Neuronal stem cell (in vitro differentiated cells): ENCODE results near the gene B3GALT2.

Source experiments
- DNase-seq: peaks from one replicate; pipeline ENCODE4 v3.0.0-alpha.2; 2013; ENCODE audit warnings: low spot score
- H2AFZ ChIP-seq: one replicate; pipeline ENCODE4 v1.6.1; 2013; ENCODE audit warnings: mild to moderate bottlenecking, low read length, inconsistent platforms
- H2AK5ac ChIP-seq: 2 replicates; pipeline ENCODE4 v1.6.1; 2013; ENCODE audit warnings: low read depth, mild to moderate bottlenecking, inconsistent platforms, low read length, moderate library complexity, mixed read lengths
- H2BK120ac ChIP-seq: 2 replicates; pipeline ENCODE4 v1.6.1; 2013; ENCODE audit warnings: low read depth, mild to moderate bottlenecking, inconsistent platforms, low read length, moderate library complexity, mixed read lengths
- H2BK12ac ChIP-seq: one replicate; pipeline ENCODE4 v1.6.1; 2013; ENCODE audit warnings: low read length, inconsistent platforms
- H2BK15ac ChIP-seq: 2 replicates; pipeline ENCODE4 v1.6.1; 2013; ENCODE audit warnings: mild to moderate bottlenecking, low read length, inconsistent platforms, mixed read lengths
- H2BK5ac ChIP-seq: one replicate; pipeline ENCODE4 v1.6.1; 2013; ENCODE audit warnings: inconsistent platforms, mild to moderate bottlenecking, low read length, moderate library complexity
- H3K14ac ChIP-seq: one replicate; pipeline ENCODE4 v1.6.1; 2013; ENCODE audit warnings: low read length, inconsistent platforms
- H3K18ac ChIP-seq: 2 replicates; pipeline ENCODE4 v1.6.1; 2013; ENCODE audit warnings: low read length, inconsistent platforms
- H3K23ac ChIP-seq: 2 replicates; pipeline ENCODE4 v1.6.1; 2013; ENCODE audit warnings: low read depth, mild to moderate bottlenecking, mixed read lengths, low read length, inconsistent platforms; ENCODE audit not compliant: poor library complexity
- H3K27ac ChIP-seq: replicated peaks from 3 replicates; pipeline ENCODE4 v1.5.1; 2013; ENCODE audit warnings: low read length, inconsistent platforms
- H3K27me3 ChIP-seq, 3 experiments: 2 replicates each; pipeline ENCODE4 v1.6.1; 2013; ENCODE audit warnings: low read length in 3 of 3, mild to moderate bottlenecking in 2 of 3, inconsistent platforms in 1 of 3, low read depth in 1 of 3, mixed read lengths in 1 of 3, moderate library complexity in 1 of 3; ENCODE audit not compliant: control insufficient read depth in 3 of 3, insufficient read depth in 3 of 3
- H3K36me3 ChIP-seq, 2 donors: replicated peaks in 1 of 2; 2 replicates each; pipeline ENCODE4 v1.6.1; 2013; ENCODE audit warnings: low read length in 2 of 2; ENCODE audit not compliant: control insufficient read depth in 2 of 2, insufficient read depth in 2 of 2
- H3K4ac ChIP-seq: 2 replicates; pipeline ENCODE4 v1.6.1; 2013; ENCODE audit warnings: inconsistent platforms, mild to moderate bottlenecking, low read length, moderate library complexity
- H3K4me1 ChIP-seq, 2 donors: 1 replicate in 1 of 2; 2 replicates in 1 of 2; pipeline ENCODE4 v1.6.1; 2013; ENCODE audit warnings: low read length in 2 of 2, low read depth in 1 of 2; ENCODE audit not compliant: control insufficient read depth in 2 of 2, insufficient read depth in 1 of 2
- H3K4me2 ChIP-seq: one replicate; pipeline ENCODE4 v1.6.1; 2013; ENCODE audit warnings: mild to moderate bottlenecking, low read length, inconsistent platforms; ENCODE audit not compliant: insufficient read depth, poor library complexity, severe bottlenecking
- H3K4me3 ChIP-seq, 2 donors: 2 replicates each; pipeline ENCODE4 v1.5.1; 2013; ENCODE audit warnings: low read length in 2 of 2, mild to moderate bottlenecking in 2 of 2, inconsistent platforms in 1 of 2, moderate library complexity in 1 of 2
- H3K79me1 ChIP-seq: one replicate; pipeline ENCODE4 v1.6.1; 2013; ENCODE audit warnings: low read depth, mild to moderate bottlenecking, inconsistent platforms, low read length, moderate library complexity
- H3K9ac ChIP-seq: one replicate; pipeline ENCODE4 v1.6.1; 2013; ENCODE audit warnings: mild to moderate bottlenecking, low read depth, low read length, inconsistent platforms; ENCODE audit not compliant: poor library complexity
- H3K9me3 ChIP-seq, 2 donors: replicated peaks in 1 of 2; 2 replicates each; pipeline versions ENCODE3 to v1.6.1; 2013; ENCODE audit warnings: low read length in 2 of 2, mild to moderate bottlenecking in 2 of 2, inconsistent platforms in 1 of 2, low read depth in 1 of 2, mixed read lengths in 1 of 2, moderate library complexity in 1 of 2; ENCODE audit not compliant: control insufficient read depth in 2 of 2, insufficient read depth in 1 of 2
- H4K8ac ChIP-seq: one replicate; pipeline ENCODE4 v1.6.1; 2013; ENCODE audit warnings: low read depth, mild to moderate bottlenecking, inconsistent platforms, low read length, moderate library complexity
- H4K91ac ChIP-seq: one replicate; pipeline ENCODE4 v1.6.1; 2013; ENCODE audit warnings: low read length, low read depth, mild to moderate bottlenecking, inconsistent platforms; ENCODE audit not compliant: poor library complexity
- WGBS, 2 donors: extraction: QIAGEN DNeasy Blood & Tissue Kit; methylation state at CpG; one replicate each; pipeline ENCODE4 v1.1.7; 2013; ENCODE audit warnings: missing lambda C conversion rate in 2 of 2, mixed read lengths in 1 of 2; ENCODE audit not compliant: insufficient read length in 2 of 2, insufficient replicate concordance in 1 of 2; ENCODE audit errors: extremely low coverage in 2 of 2; 5-methylcytosine and 5-hydroxymethylcytosine counted together

Gene B3GALT2

GRCh38 chr1:193143285-193143684 lies 43.1 kb downstream of the B3GALT2 start:
- H3K14ac ChIP-seq = no peak overlapping the region
- no peak overlapping the region for H3K4ac ChIP-seq
- DNase-seq = no peak
- H2BK120ac ChIP-seq = no peak overlapping the region
- H3K27ac ChIP-seq = no peak overlapping the region
- no peak overlapping the region for H3K18ac ChIP-seq
- no peak overlapping the region for H2AK5ac ChIP-seq
- H3K4me3 ChIP-seq = no peak overlapping the region
- H3K9me3 ChIP-seq = peaks cover 0 to under 1% of the 10 kb centered on the region in 2 donors
- no peak overlapping the region for H2BK15ac ChIP-seq
- no peak overlapping the region for H3K23ac ChIP-seq
- H3K36me3 ChIP-seq = peaks cover 13 to 93% of the 10 kb centered on the region in 2 donors
- H2BK12ac ChIP-seq = no peak overlapping the region
- H2AFZ ChIP-seq = no peak overlapping the region
- H2BK5ac ChIP-seq = no peak overlapping the region
- no peak overlapping the region for H3K9ac ChIP-seq
- H3K79me1 ChIP-seq = no peaks in the 10 kb centered on the region
- H4K91ac ChIP-seq = no peak overlapping the region
- no peaks in the 10 kb centered on the region for H3K27me3 ChIP-seq
- no peaks in the 10 kb centered on the region for H3K4me1 ChIP-seq
- no CpG with 5 or more reads among the region's 1 CpG for WGBS, 2 donors
- no peak overlapping the region for H3K4me2 ChIP-seq
- H4K8ac ChIP-seq = no peak overlapping the region

DNA sequence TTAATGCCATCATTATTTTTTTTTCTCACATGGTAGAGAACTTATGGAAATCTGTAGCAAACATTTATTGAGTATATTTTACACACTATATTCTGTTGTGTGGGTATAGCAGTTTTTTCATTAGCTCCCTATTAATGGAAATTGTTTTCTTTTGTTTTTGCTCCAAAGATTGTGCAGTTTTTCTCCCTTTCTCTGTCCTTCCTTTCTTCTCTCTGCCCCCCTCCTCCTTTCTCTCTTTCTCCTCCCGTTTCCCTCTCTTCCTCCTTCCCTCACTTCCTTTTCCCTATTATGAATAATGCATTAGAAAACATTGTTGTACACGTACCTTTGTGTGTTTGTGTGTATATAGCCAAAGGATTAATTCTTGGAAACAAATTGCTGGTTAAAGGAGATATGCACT lies 44.0 kb downstream of the B3GALT2 start:
- Histone ChIP-seq H3K4me3 (no peak overlapping the region), H4K91ac (no peak overlapping the region), H3K79me1 (no peaks in the 10 kb centered on the region), H2AFZ (no peak overlapping the region), H4K8ac (no peak overlapping the region), H3K14ac (no peak overlapping the region), H3K9me3 (peaks cover 0 to 2% of the 10 kb centered on the region in 2 donors), H2AK5ac (no peak overlapping the region), H3K4ac (no peak overlapping the region), H3K27ac (no peak overlapping the region), H2BK5ac (no peak overlapping the region), H3K4me2 (no peak overlapping the region), H2BK120ac (no peak overlapping the region), H3K9ac (no peak overlapping the region), H2BK12ac (no peak overlapping the region), H3K18ac (no peak overlapping the region), H3K36me3 (peaks cover 9 to 93% of the 10 kb centered on the region in 2 donors), H3K4me1 (no peaks in the 10 kb centered on the region), H2BK15ac (no peak overlapping the region), H3K27me3 (no peaks in the 10 kb centered on the region), H3K23ac (no peak overlapping the region)
- WGBS, 2 donors = no CpG with 5 or more reads among the region's 2 CpGs
- no peak for DNase-seq

DNA sequence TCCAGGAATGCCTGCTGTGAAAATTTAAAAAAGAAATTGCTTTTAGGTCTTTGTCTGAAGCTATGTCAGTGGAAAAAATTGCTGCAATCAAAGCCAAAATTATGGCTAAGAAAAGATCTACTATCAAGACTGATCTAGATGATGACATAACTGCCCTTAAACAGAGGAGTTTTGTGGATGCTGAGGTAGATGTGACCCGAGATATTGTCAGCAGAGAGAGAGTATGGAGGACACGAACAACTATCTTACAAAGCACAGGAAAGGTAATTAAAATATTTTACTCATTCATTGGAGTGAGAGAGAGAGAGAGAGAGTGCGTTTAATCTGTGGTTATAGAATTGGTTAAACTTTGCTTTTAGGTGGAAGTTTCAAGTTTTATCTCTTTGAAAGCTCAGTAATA lies 44.6 kb downstream of the B3GALT2 start:
- H3K4me3 ChIP-seq = no peak overlapping the region

DNA sequence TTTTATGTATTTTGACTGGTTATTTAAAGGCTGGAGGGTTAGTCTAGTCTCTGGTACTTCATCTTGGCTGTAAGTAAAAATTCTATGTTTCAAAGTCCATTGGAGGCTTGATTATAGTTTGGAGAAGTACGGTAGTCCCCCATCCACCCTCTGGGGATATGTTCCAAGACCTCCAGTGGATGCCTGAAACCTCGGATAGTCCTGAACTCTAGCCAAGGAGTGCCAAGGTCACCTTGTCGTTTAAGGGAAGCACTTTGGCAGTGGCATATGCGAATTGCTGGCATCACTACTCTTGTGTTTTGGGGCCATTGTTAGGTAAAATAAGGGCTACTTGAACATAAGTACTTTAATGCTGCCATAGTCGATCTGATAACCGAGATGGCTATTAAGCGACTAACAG lies 46.2 kb downstream of the B3GALT2 start:
- DNase-seq = no peak

More for the DNA sequence above, 44.6 kb downstream of the B3GALT2 start:
- no peak overlapping the region for H2BK120ac ChIP-seq
- no peak overlapping the region for H3K4me2 ChIP-seq
- no peak for DNase-seq
- peaks cover 9 to 95% of the 10 kb centered on the region in 2 donors for H3K36me3 ChIP-seq
- no peak overlapping the region for H2BK12ac ChIP-seq
- no peak overlapping the region for H3K14ac ChIP-seq
- H4K91ac ChIP-seq = no peak overlapping the region
- no peak overlapping the region for H3K9ac ChIP-seq
- H3K18ac ChIP-seq = no peak overlapping the region
- H3K23ac ChIP-seq = no peak overlapping the region
- H3K9me3 ChIP-seq = peaks cover 0 to 2% of the 10 kb centered on the region in 2 donors
- WGBS, 2 donors = no CpG with 5 or more reads among the region's 3 CpGs
- no peaks in the 10 kb centered on the region for H3K27me3 ChIP-seq
- H3K4ac ChIP-seq = no peak overlapping the region
- no peaks in the 10 kb centered on the region for H3K79me1 ChIP-seq
- H2AFZ ChIP-seq = no peak overlapping the region
- no peaks in the 10 kb centered on the region for H3K4me1 ChIP-seq
- H4K8ac ChIP-seq = no peak overlapping the region
- H2AK5ac ChIP-seq = no peak overlapping the region
- H2BK5ac ChIP-seq = no peak overlapping the region
- no peak overlapping the region for H2BK15ac ChIP-seq
- no peak overlapping the region for H3K27ac ChIP-seq

More for the DNA sequence above, 46.2 kb downstream of the B3GALT2 start:
- no peak overlapping the region for H2BK12ac ChIP-seq
- no peak overlapping the region for H3K4ac ChIP-seq
- no peaks in the 10 kb centered on the region for H3K79me1 ChIP-seq
- H4K8ac ChIP-seq = no peak overlapping the region
- H3K14ac ChIP-seq = no peak overlapping the region
- H2AFZ ChIP-seq = no peak overlapping the region
- H3K4me2 ChIP-seq = no peak overlapping the region
- no peak overlapping the region for H3K9ac ChIP-seq
- H2BK15ac ChIP-seq = no peak overlapping the region
- no CpG with 5 or more reads among the region's 7 CpGs for WGBS, 2 donors
- no peak overlapping the region for H2BK5ac ChIP-seq
- H3K36me3 ChIP-seq = peaks cover 9 to 96% of the 10 kb centered on the region in 2 donors
- H3K9me3 ChIP-seq = peaks cover 0 to 2% of the 10 kb centered on the region in 2 donors
- H3K27me3 ChIP-seq = no peaks in the 10 kb centered on the region
- no peak overlapping the region for H3K23ac ChIP-seq
- no peak overlapping the region for H2AK5ac ChIP-seq
- H3K18ac ChIP-seq = no peak overlapping the region
- H3K27ac ChIP-seq = no peak overlapping the region
- no peak overlapping the region for H4K91ac ChIP-seq
- no peak overlapping the region for H2BK120ac ChIP-seq
- H3K4me1 ChIP-seq = no peaks in the 10 kb centered on the region
- no peak overlapping the region for H3K4me3 ChIP-seq
